A673 (cell line): Measurements from ENCODE around the gene GREB1L. TPM values are rescaled to one million over a fixed set of nuclear protein-coding genes. Genes with fewer than 3 reads are reported as not detected.
A peak's percentile ranks its signal among the peaks of the same experiment; 100 is the strongest.

Experiments used
- BruUV-seq: library from RNA; stranded (reverse); fragments of 400-500 nt; replicated peaks from 2 replicates; lab custom pipeline; 2021; lab: Mats Ljungman, UMichigan
- CTCF ChIA-PET: fragments of 300-600 bp; sonication (Branson Sonifier 250); formaldehyde crosslinking; loops from one replicate; lab custom pipeline; 2022; ENCODE audit warnings: antibody characterized with exemption; lab: Charles Lee
- POLR2A ChIA-PET: fragments of 300-600 bp; sonication (Branson Sonifier 250); formaldehyde crosslinking; loops from one replicate; lab custom pipeline; 2022; ENCODE audit warnings: antibody characterized with exemption; ENCODE audit not compliant: low non-redundant PET; lab: Charles Lee
- DNase-seq: peaks from one replicate; pipeline ENCODE4 v3.0.0-alpha.2; 2015; ENCODE audit warnings: low spot score
- H3K27ac ChIP-seq: fragments of 200-600 bp; sonication (generic); 2 replicates; pipeline ENCODE4 v1.5.1; 2016; ENCODE audit warnings: mixed run types, low read depth, mild to moderate bottlenecking, mixed read lengths, antibody characterized with exemption, low read length; ENCODE audit not compliant: poor library complexity, severe bottlenecking
- H3K27me3 ChIP-seq: fragments of 200-600 bp; sonication (generic); replicated peaks from 2 replicates; pipeline ENCODE4 v1.6.1; 2017; ENCODE audit warnings: mixed run types, low read depth, mild to moderate bottlenecking, mixed read lengths, antibody characterized with exemption, low read length; ENCODE audit not compliant: insufficient read depth, poor library complexity
- H3K36me3 ChIP-seq: fragments of 200-600 bp; sonication (generic); 2 replicates; pipeline ENCODE4 v1.6.1; 2016; ENCODE audit warnings: mixed run types, mild to moderate bottlenecking, mixed read lengths, antibody characterized with exemption, low read length; ENCODE audit not compliant: insufficient read depth, poor library complexity, severe bottlenecking
- H3K4me1 ChIP-seq: fragments of 200-600 bp; sonication (generic); 2 replicates; pipeline ENCODE4 v1.6.1; 2017; ENCODE audit warnings: mixed run types, mild to moderate bottlenecking, mixed read lengths, antibody characterized with exemption, low read length; ENCODE audit not compliant: insufficient read depth, poor library complexity, severe bottlenecking
- H3K4me3 ChIP-seq: fragments of 200-600 bp; sonication (generic); 2 replicates; pipeline ENCODE4 v1.5.1; 2016; ENCODE audit warnings: low read depth, mixed run types, mild to moderate bottlenecking, mixed read lengths, low read length; ENCODE audit not compliant: poor library complexity, severe bottlenecking
- H3K9me3 ChIP-seq: fragments of 200-600 bp; sonication (generic); 2 replicates; pipeline ENCODE4 v1.6.1; 2016; ENCODE audit warnings: mixed run types, low read depth, mild to moderate bottlenecking, mixed read lengths, antibody characterized with exemption, low read length; ENCODE audit not compliant: poor library complexity, severe bottlenecking
- EZH2 ChIP-seq: fragments of 200-600 bp; sonication (generic); IDR thresholded peaks from 2 replicates; pipeline ENCODE4 v1.6.1; 2017; ENCODE audit warnings: borderline replicate concordance, low read depth, mild to moderate bottlenecking, mixed read lengths, antibody characterized with exemption, low read length; ENCODE audit not compliant: poor library complexity, severe bottlenecking
- intact Hi-C: fragments of 100-400 bp; cut with micrococcal nuclease; formaldehyde crosslinking; loops from one replicate; pipeline ENCODE4 v1.10.0; 2022; ENCODE audit not compliant: unreplicated experiment
- total RNA-seq: library from RNA; stranded (reverse); gene quantifications from 2 replicates; pipeline ENCODE4 v1.2.3, GENCODE V29; 2021
- TF ChIP-seq, protein P1 (sequence below): fragments of 300-800, 200-600 bp; sonication (generic); conservative IDR thresholded peaks from 2 replicates; pipeline ENCODE4 v1.5.1; 2017; ENCODE audit warnings: low read depth, mild to moderate bottlenecking, antibody characterized with exemption, low read length, moderate library complexity, mixed read lengths

GREB1L gene
- total RNA-seq, 1 experiment from 2014 or later, result 0.04 TPM

DNA sequence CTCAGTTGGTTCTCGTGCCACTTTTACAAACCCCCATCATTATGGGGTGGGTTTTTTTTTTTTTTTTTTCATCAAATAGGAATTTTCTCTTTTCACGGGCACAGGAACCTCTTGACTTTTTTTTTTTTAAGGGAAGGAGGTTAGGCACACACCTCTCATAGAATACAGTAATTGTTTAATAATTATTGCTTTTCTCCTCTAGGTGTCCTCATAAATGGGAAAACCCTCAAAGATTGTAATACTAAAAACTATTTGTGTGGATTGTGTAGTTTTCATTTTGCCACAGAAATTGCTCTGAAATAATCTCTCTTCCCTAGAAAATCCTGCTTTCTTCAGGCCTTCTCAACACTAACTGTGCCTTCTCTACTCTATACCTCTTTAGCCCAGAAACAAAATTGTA lies 147.3 kb downstream of the GREB1L start:
- H3K4me3 ChIP-seq, result no peak overlapping the region
- H3K4me1 ChIP-seq, result no peaks in the 10 kb centered on the region
- no peaks in the 10 kb centered on the region for H3K36me3 ChIP-seq
- TF ChIP-seq EZH2, result no peak
- TF ChIP-seq, protein P1, sequence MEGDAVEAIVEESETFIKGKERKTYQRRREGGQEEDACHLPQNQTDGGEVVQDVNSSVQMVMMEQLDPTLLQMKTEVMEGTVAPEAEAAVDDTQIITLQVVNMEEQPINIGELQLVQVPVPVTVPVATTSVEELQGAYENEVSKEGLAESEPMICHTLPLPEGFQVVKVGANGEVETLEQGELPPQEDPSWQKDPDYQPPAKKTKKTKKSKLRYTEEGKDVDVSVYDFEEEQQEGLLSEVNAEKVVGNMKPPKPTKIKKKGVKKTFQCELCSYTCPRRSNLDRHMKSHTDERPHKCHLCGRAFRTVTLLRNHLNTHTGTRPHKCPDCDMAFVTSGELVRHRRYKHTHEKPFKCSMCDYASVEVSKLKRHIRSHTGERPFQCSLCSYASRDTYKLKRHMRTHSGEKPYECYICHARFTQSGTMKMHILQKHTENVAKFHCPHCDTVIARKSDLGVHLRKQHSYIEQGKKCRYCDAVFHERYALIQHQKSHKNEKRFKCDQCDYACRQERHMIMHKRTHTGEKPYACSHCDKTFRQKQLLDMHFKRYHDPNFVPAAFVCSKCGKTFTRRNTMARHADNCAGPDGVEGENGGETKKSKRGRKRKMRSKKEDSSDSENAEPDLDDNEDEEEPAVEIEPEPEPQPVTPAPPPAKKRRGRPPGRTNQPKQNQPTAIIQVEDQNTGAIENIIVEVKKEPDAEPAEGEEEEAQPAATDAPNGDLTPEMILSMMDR, result peak; percentile 21; the same call in 1 of the 2 replicates
- POLR2A ChIA-PET, result no interaction called here
- DNase-seq, result no peak
- H3K27ac ChIP-seq, result no peak overlapping the region
- H3K9me3 ChIP-seq, result no peaks in the 10 kb centered on the region
- no peaks in the 10 kb centered on the region for H3K27me3 ChIP-seq
- CTCF ChIA-PET, result no interaction called here
- intact Hi-C loops, result no loop called here
- no TSS peak for BruUV-seq

DNA sequence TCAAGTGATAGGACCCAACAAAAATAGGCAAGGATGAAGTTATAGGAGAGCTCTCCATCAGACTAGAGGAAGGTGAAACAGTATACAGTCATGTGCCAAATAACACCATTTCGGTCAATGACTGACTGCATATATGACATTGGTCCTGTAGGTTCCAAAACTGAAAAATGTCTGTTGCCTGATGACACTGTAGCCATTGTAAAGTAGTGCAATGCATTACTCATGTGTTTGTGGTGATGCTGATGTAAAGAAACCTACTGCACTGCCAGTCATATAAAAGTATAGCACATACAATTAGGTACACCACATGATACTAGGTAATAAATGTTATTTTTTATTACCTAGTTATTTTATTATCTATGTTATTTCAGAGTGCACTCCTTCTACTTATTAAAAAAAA lies 147.9 kb downstream of the GREB1L start:
- no peak for DNase-seq
- Histone ChIP-seq H3K27me3 (no peaks in the 10 kb centered on the region), H3K4me3 (no peak overlapping the region), H3K27ac (no peak overlapping the region), H3K9me3 (no peaks in the 10 kb centered on the region), H3K4me1 (no peaks in the 10 kb centered on the region), H3K36me3 (no peaks in the 10 kb centered on the region)
- ChIA-PET POLR2A (no interaction called here), CTCF (no interaction called here)
- intact Hi-C loops, result no loop called here
- BruUV-seq, result no TSS peak
- TF ChIP-seq EZH2, result no peak
- TF ChIP-seq, protein P1, result no peak

DNA sequence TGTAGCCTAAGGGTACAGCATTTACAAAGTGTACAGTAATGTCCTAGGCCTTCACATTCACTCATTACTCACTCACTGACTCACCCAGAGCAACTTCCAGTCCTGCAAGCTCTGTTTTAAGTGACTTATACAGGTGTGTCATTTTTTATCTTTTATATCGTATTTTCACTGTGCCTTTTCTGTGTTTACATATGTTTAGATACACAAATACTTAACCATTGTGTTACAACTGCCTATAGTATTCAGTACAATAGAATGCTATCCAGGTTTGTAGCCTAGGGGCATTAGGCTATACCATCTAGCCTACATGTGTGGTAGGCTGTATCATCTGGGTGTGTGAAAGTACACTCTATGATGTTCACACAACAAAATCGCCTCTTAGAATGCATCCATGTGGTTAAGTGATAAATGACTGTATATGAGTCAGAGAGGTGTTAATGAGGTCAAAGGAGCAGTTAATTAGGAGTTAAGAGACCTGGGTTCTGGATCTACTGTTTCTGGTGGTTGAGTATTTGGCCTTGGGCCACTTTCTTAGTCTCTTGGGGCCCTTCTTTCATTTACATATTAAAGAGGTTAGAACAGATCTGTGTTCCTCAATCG lies 149.1 kb downstream of the GREB1L start:
- BruUV-seq, result no TSS peak
- Histone ChIP-seq H3K4me1 (no peaks in the 10 kb centered on the region), H3K27ac (no peak overlapping the region), H3K36me3 (no peaks in the 10 kb centered on the region), H3K4me3 (no peak overlapping the region), H3K9me3 (no peaks in the 10 kb centered on the region), H3K27me3 (no peaks in the 10 kb centered on the region)
- intact Hi-C loops, result no loop called here
- TF ChIP-seq EZH2, result no peak
- TF ChIP-seq, protein P1, result no peak
- ChIA-PET CTCF (no interaction called here), POLR2A (no interaction called here)
- peak; percentile 11 for DNase-seq
